Dermis microvascular lymphatic vessel endothelial cell (primary cell): ENCODE measurements around the gene PDE4A. TPM values are rescaled to one million over a fixed set of nuclear protein-coding genes. Genes with fewer than 3 reads are reported as not detected.
A peak's percentile ranks its signal among the peaks of the same experiment; 100 is the strongest.
"Not testable (repeated sequence)": the region's sequence is repeated elsewhere in the genome, so short reads cannot be mapped to it uniquely, and the experiment has no call there.

ENCODE experiments used
- DNase-seq, 2 donors: peaks; one replicate each; pipeline versions ENCODE4 v3.0.0 to v3.0.0-alpha.2; 2010; ENCODE audit warnings: low read depth in 2 of 2
- total RNA-seq: library from RNA; depleted of rRNA; stranded (reverse); fragments of >200 nt; gene quantifications from 2 replicates; pipeline ENCODE4 v1.2.1, GENCODE V29; 2014

PDE4A gene
- total RNA-seq, 1 donor from 2014 or later, result 1.3 TPM

DNA sequence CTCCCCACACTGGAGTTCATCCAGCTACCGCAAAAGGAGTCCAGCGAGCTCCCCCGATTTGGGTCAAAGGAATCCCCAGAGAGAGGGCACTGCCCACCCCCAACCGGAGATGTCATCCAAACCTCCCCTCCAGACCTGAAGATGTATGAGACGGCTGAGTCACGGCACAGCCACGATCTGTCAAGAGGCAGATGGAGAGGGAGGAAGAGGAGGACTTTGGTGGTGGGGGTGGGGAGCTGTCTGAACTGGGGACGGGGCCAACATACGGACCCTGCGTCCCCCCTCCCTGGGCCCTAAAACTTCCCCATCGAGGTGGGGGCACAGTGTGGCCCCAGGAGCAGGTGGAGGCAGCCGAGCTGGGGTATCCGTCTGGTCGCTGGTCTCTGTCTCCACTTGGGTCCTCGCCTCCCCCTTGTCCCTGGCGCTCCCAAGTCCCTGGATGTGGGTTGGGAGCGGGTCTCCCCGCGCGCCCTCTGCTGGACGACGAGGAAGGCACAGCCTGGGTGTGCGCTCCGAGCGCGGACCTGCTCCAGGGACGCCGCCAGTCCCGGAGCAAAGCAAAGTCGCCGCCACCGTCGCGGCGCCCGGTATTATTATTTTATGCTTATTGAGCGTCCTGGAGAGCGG lies 3.8 kb downstream of the PDE4A start:
- peak in 1 of 2 donors; percentile 76 for DNase-seq

- no peak for DNase-seq
Observed at GRCh38 chr19:10427169-10427568, 6.8 kb downstream of the PDE4A start.

- no peak for DNase-seq
Observed at GRCh38 chr19:10428996-10429381, 8.7 kb downstream of the PDE4A start.

- peak in 1 of 2 donors; percentile 57 for DNase-seq
Observed at GRCh38 chr19:10430505-10431253, 10.3 kb downstream of the PDE4A start.

- DNase-seq, result no peak
Observed at GRCh38 chr19:10431254-10431942, 11.1 kb downstream of the PDE4A start.

GRCh38 chr19:10431943-10432735 lies 11.8 kb downstream of the PDE4A start:
- peak in 1 of 2 donors; percentile 42 for DNase-seq

DNA sequence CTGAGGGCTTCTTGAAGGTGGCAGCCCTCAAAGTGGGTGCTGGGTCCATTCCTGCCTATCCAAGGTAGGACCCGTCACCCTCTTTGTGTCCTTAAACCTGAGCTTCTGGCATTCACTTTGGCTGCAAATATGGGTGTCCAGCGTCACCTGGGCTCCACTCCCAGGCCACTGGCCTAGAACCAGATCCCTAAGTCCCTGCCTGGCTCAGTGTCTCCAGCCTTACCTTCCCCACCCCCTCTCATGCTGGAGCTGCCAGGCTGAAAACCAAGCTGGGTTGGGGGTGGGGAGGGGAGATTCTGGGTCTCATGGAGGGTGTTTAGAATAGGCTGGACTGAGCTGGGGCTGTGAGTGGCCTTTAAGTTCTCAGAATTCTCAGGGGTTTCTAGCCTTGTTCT lies 12.4 kb downstream of the PDE4A start:
- no peak for DNase-seq

DNA sequence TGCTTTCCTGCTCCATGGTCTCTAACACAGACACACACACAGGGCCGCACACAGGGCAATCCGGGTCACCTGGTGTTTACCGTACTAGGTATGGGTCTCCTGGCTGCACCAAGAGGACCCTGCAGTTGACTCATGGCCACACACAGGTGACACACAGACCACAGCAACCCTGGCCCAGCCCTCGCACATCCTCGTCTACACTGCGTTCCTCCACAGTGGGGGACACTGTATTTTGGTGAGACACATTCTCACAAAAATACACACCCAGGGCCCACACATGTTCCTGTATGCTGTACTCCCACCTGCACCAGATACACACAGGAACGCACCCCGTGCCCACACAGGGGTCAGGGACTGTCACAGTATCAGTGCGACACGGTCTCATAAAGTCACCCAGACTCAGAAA lies 12.8 kb downstream of the PDE4A start:
- no peak for DNase-seq

DNA sequence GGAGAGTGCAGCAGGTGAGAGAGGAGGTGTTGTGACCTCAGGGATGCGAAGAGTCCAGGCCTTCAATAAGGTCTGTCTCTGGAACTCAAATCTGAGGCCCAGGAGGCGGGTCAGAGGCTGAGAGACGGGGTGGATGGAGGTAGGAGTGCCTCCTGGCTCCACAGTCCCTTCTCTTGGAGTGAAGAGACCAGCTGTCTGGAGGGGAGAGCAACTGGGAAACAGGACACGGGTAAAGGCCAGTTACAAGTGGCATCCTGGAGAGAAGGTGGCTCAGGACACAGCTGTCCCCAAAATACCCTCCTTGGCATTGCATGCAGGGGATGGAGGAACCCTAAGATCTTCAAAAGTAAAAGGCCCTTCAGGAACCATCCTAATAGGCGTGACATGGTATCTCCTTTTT lies 19.2 kb downstream of the PDE4A start:
- no peak for DNase-seq

DNA sequence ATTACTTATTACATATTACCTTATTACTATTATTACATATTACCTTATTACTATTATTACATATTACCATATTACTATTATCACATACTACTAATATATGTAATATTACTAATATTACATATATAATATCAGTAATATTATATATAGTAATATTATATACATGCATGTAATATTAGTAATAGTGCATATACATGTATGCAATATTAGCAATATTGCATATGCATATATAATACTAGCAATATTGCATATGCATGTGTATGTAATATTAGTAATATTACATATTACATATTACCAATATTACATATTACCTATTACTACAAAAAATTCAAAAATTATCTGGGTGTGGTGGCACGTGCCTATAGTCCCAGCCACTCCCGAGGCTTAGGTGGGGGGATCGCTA lies 22.4 kb downstream of the PDE4A start:
- no peak for DNase-seq

GRCh38 chr19:10449037-10449436 lies 28.7 kb downstream of the PDE4A start:
- no peak for DNase-seq

GRCh38 chr19:10450191-10450852 lies 30.0 kb downstream of the PDE4A start:
- DNase-seq, result no peak

- no peak for DNase-seq
Observed at GRCh38 chr19:10450853-10451609, 30.7 kb downstream of the PDE4A start.

- no peak for DNase-seq
Observed at GRCh38 chr19:10452726-10453618, 32.6 kb downstream of the PDE4A start.

DNA sequence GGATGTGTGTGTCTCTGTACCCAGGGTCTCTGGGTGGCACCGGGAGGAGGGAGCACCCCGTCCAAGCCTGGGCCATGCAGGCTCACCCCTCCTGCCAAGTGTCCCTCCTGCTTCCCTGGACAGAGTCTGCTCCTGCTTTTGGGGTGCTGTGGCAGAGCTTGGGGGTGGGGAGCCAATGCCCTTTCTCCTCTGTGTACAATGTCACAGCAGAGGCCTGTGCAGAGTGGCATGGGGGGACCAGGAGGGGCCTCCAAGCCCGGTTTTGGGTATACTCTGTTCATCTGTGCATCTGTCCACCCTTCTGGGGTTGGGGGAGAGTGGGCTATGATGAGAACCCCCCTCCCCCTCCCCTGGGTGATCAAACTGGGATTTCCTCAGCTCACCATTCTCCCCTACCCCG lies 33.5 kb downstream of the PDE4A start:
- no peak for DNase-seq

- peak in 1 of 2 donors; percentile 28 for DNase-seq
Observed at GRCh38 chr19:10454267-10454666, 33.9 kb downstream of the PDE4A start.

DNA sequence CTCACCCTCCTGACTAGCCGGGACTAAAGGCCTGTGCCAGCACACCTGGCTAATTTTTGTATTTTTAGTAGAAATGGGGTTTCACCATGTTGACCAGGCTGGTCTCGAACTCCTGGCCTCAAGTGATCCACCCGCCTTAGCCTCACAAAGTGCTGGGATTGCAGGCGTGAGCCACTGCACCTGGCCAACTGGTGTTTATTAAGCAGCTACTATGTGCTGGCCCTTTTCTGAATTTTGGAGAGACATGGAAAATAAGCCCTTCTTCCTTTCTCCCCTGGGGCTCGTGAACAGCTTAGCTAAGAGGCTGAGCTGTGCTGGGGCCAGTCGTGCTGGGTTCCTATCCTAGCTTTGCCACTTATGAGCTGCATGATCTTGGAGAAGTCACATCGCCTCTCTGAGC lies 38.4 kb downstream of the PDE4A start:
- DNase-seq, result not testable (repeated sequence)

- no peak for DNase-seq
Observed at GRCh38 chr19:10460714-10461046, 40.3 kb downstream of the PDE4A start.

GRCh38 chr19:10461047-10461949 lies 41.0 kb downstream of the PDE4A start:
- DNase-seq, result peak; percentile 80 to 95
